Measurements from ENCODE around the gene VDAC2.

Gene VDAC2

GRCh38 chr10:75228834-75229233 lies 18.2 kb downstream of the VDAC2 start:
- DNase-seq (ENCODE audit: extremely low read depth in 1 of 2, low read depth in 1 of 2): no peak

GRCh38 chr10:75229971-75230370 lies 19.4 kb downstream of the VDAC2 start:
- DNase-seq (ENCODE audit: extremely low read depth in 1 of 2, low read depth in 1 of 2): no peak

DNA sequence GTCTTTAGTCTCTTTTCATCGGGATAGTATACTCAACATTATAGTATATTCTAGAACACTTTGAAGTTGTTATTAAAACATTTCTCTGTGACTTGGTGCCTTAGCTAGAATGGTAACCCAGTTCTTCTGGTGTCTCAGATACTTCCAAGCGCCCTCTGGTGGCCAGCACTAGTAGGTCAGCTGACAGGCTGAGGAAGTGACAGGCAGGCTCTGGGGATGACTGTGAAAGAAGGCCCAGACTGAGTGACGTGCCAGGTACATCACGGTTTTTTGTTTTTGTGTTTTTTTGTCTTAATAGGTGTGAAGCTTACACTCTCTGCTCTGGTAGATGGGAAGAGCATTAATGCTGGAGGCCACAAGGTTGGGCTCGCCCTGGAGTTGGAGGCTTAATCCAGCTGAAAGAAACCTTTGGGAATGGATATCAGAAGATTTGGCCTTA lies 20.0 kb downstream of the VDAC2 start:
- peak; percentile 85 to 90 for DNase-seq (ENCODE audit: extremely low read depth in 1 of 2, low read depth in 1 of 2)

DNA sequence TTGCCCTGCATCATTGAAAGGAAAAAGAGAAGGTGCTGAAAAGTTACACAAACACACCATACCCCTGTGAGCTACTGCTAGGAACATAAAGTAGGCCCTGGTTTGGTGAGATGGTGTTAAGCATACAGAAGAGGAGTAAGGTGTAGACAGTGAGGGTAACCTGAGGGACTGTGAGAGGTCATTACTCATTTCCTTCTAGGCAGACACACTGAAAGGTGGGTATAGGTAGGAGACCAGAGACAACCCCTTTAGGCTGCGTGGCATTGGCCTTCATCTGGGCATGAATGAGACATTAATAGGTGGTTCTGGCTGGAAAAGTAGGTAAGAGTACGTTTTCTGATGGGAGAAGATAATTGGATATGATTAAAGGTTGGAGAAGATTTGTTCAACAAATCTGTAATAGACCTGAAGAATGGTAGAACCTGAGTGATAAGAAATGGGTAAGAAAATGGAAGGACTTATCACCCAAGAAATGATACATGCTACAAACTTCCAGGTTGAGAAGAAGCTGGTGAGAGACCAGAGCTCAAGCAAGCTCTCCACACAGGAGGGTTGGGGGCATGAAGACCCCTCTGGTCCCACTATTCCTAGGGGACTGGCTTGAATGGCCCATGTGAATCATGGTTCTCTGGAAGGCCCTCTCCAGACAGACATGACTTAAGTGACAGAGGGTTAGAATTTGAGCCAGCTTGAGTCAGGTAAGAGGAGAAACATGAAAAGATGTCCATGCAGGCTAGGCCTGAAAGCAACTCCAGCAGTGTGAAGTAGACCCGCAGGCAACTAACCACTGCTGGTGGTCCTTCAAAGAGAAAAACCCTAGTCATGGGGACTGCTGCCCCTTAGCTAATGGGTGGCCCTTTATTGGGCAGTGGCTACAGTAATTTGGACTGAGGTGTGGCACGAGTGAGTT lies 21.3 kb downstream of the VDAC2 start:
- no peak for DNase-seq (ENCODE audit: extremely low read depth in 1 of 2, low read depth in 1 of 2)

DNA sequence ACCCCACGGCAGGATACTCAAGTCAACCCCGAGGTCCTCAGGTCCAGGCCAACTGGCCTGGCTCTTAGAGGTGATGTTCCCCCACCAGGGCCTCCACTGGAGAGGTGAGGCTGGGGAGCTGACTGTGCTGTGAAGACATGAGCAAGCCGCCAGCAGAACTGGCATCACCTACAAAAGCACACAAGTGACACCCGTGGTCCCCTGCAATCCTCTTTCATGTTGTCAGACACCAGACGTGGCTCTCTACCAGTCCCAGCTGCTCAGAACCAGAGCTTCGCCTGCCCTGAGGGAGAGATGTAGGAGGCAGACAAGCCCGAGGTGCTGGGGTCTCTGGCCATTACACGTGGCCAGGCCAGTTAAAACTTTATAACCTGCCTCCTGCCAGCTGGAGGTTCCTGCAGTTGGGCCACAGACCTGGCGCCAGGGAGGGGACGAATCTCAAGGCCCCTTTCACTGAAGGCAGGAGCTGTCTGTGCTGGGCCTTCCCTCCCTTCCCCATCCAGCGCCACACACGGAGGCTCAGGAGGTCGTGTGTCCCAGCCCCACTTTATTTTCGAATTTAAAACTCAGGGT lies 22.9 kb downstream of the VDAC2 start:
- DNase-seq (ENCODE audit: extremely low read depth in 1 of 2, low read depth in 1 of 2): no peak

GRCh38 chr10:75234017-75234682 lies 23.6 kb downstream of the VDAC2 start:
- DNase-seq (ENCODE audit: extremely low read depth in 1 of 2, low read depth in 1 of 2): peak; percentile 91 to 98

- no peak for DNase-seq (ENCODE audit: extremely low read depth in 1 of 2, low read depth in 1 of 2)
These were observed 24.2 kb downstream of the VDAC2 start for GRCh38 chr10:75234683-75235374.

- DNase-seq (ENCODE audit: extremely low read depth in 1 of 2, low read depth in 1 of 2): peak; percentile 75 to 88
These were observed 25.0 kb downstream of the VDAC2 start, which contains the start of gene COMTD1 for GRCh38 chr10:75235375-75236177. Gene COMTD1, minus strand, starts transcription at chr10:75235957. Its CDS starts 29 bp downstream, at chr10:75235928.

- no peak for DNase-seq (ENCODE audit: extremely low read depth in 1 of 2, low read depth in 1 of 2)
These were observed 25.7 kb downstream of the VDAC2 start for GRCh38 chr10:75236178-75236825.

DNA sequence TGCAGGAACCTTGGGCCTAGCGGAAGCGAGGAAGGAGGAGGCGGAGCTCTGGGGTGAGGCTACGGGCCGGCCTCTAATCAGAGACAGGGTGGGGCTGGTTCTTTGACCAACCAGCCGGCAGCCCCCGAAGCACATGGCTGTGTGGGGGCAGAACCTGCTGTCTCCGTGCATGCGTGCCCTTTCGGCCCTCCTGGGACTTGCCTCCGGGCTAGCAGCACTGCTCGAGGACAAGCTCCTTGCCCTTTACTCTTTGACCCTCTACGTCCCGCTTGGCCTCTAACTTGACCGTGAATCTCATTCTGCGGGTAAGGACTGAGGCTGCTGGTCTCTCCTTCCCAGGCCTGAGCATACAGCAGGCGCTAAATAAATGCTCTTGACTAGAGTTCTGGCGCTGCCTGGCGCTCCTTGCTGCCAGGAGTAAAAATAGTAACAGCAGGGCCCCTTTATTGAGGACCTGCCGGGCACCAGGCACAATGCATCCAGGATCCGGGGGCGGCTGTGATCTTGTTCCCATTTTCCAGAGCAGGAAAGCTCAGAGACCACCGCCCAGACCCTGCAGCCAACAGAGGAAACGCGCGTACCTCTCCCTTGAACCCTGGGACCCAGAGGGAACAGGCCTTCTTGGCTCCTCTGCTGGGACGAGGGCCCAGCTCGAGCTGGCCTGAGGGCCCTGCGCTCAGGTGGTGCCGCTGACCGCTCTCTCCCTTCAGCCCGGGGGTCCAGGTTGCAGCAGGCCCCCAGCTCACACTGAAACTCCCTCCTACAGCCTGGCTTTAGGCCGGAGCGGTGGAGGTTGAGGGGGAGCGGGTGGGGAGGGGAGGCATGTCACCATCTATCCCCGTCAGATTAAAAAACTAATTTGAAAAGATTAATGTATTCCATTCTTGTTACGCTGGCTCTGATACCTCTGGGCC lies 27.8 kb downstream of the VDAC2 start:
- no peak for DNase-seq (ENCODE audit: extremely low read depth in 1 of 2, low read depth in 1 of 2)

DNA sequence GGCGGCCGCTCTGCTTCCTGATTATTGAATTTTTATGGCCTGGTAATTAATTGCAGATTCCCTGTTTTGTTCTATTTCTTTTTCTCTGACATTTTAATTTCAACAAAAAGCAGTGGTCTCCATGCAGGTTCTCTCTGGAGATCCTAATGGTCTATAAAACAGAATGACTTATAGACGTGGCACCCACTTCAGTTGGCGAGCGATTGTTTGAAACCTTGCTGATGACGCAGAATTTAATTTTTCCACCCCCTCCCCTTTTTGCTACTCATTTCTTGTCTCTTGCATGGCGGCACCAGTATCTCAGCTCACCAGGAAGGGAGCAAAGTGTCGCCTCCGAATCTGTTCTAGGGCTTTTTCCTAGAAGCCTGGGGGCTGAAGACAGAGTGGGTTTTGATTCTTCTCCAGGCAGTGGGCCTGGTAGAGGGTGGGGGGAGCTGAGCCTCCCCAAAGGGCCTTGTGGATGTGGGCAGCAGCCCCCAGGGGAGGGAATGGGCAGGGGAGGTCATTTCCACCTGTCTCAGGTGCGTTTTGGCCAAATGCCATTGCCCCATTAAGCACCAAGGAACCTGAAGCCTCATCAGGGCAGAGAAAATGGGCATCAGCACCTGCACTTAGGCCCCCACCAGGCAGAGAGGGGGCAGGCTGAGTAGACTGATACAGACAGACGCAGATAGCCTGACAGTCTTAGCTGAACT lies 28.6 kb downstream of the VDAC2 start:
- DNase-seq (ENCODE audit: extremely low read depth in 1 of 2, low read depth in 1 of 2): no peak

- DNase-seq (ENCODE audit: extremely low read depth in 1 of 2, low read depth in 1 of 2): no peak
These were observed 29.9 kb downstream of the VDAC2 start for GRCh38 chr10:75240329-75241076.

DNA sequence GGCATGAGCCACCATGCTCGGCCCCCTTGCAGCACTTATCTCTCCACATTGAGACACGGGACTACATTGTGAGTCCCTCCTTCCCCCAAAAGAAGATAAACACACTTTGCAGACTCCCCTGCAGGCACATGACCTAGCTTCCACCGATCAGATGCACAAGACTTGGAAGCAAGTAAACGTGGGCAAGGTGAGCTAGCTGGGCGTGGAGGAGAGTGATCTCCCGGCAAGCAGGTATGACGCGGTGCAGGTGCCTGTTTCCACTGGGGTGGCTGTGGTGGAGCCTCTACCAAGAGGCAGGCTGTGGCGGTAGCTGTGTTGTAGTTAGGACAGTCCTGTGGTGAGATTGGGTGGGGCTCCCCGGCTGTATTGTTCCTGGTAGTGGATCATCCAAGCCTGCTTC lies 32.8 kb downstream of the VDAC2 start:
- DNase-seq (ENCODE audit: extremely low read depth in 1 of 2, low read depth in 1 of 2): no peak

DNA sequence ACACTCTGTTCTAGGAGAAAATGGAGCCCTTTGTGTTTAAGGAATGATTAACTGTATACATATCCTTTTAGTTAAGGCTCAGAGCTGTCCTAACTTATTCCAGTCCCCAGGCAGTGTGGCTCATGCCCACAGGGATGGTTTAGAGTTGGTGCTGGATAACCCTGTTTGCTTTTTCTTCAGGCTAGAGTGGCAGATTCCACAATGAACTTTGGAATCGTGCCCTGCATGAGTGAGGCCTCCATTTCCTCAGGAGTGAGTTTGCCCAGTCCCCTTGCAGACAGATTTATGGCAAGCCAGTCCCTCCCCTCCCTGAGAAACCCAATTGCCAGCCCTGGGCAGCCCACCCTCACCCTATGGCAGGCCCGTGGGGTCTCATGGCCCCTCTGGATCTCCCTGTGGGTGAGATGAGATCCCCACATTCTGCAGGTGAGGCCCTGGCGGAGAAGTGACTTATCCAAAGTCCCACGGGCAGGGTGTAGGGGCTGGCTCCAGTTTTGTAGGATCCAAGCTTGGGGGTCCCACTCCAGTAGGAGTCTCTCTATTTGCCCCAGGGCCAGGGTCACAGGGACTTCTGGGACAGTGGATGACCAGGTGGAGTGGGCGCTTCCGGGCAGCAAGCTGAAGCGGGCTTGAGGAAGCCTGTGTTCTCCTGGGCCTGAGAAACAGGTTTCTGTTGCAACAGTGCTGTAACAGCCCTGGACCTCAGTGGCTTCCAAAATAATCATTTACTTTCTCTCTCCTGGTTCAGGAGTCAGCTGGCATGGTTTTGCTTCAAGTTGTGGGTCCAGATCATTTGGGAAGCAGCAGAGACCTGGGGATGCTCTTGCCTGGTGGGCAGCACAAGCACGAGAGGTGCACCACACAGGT lies 34.1 kb downstream of the VDAC2 start:
- DNase-seq (ENCODE audit: extremely low read depth in 1 of 2, low read depth in 1 of 2): no peak

GRCh38 chr10:75245354-75246250 lies 35.0 kb downstream of the VDAC2 start:
- DNase-seq (ENCODE audit: extremely low read depth in 1 of 2, low read depth in 1 of 2): no peak

Measured in activated CD8-positive, alpha-beta memory T cell treated with anti-CD3 and anti-CD28 coated beads for 1 hour (primary cell).